Measurements from ENCODE around the gene MSL3B.

The MSL3B gene

GRCh38 chr2:233857511-233858141 is 10.6 kb downstream of the MSL3B start:
- TF ChIP-seq CTCF (IDR thresholded peaks at IDR 0.05; ENCODE audit: unreplicated experiment): no peak
- no peak overlapping the region for H3K4me3 Mint-ChIP-seq
- peaks cover 20% of the 10 kb centered on the region for H3K4me1 Mint-ChIP-seq
- H3K9me3 Mint-ChIP-seq: peaks cover 12% of the 10 kb centered on the region
- no peaks in the 10 kb centered on the region for H3K27me3 Mint-ChIP-seq (ENCODE audit: low read depth)
- no peak for DNase-seq (ENCODE audit: low spot score in 2 of 2, unreplicated experiment in 2 of 2)
- no peak overlapping the region for H3K27ac Mint-ChIP-seq
- peaks cover 7% of the 10 kb centered on the region for H3K36me3 Mint-ChIP-seq

- TF ChIP-seq CTCF (IDR thresholded peaks at IDR 0.05; ENCODE audit: unreplicated experiment): no peak
- no peak for DNase-seq (ENCODE audit: low spot score in 2 of 2, unreplicated experiment in 2 of 2)
- H3K27me3 Mint-ChIP-seq (ENCODE audit: low read depth): no peaks in the 10 kb centered on the region
- H3K4me3 Mint-ChIP-seq: peak overlapping the region; percentile 98
- H3K4me1 Mint-ChIP-seq: peaks cover 29% of the 10 kb centered on the region
- no peaks in the 10 kb centered on the region for H3K9me3 Mint-ChIP-seq
- no peak overlapping the region for H3K27ac Mint-ChIP-seq
- H3K36me3 Mint-ChIP-seq: peaks cover 3% of the 10 kb centered on the region
Observed at GRCh38 chr2:233856184-233856583, 12.0 kb downstream of the MSL3B start.

GRCh38 chr2:233855345-233855744 is 12.8 kb downstream of the MSL3B start:
- DNase-seq (ENCODE audit: low spot score in 2 of 2, unreplicated experiment in 2 of 2): no peak
- Mint-ChIP-seq H3K4me3 (peak overlapping the region; percentile 98), H3K36me3 (peaks cover 3% of the 10 kb centered on the region), H3K4me1 (peaks cover 29% of the 10 kb centered on the region), H3K9me3 (no peaks in the 10 kb centered on the region), H3K27ac (no peak overlapping the region), H3K27me3 (ENCODE audit: low read depth) (no peaks in the 10 kb centered on the region)
- TF ChIP-seq CTCF (IDR thresholded peaks at IDR 0.05; ENCODE audit: unreplicated experiment): no peak

- peak within 1 kb of the TSS; percentile 98 for H3K4me3 Mint-ChIP-seq
- H3K4me1 Mint-ChIP-seq: peaks cover 29% of the 10 kb centered on the region
- no peaks in the 10 kb centered on the region for H3K9me3 Mint-ChIP-seq
- no peaks in the 10 kb centered on the region for H3K27me3 Mint-ChIP-seq (ENCODE audit: low read depth)
- H3K36me3 Mint-ChIP-seq: peaks cover 3% of the 10 kb centered on the region
- TF ChIP-seq CTCF (IDR thresholded peaks at IDR 0.05; ENCODE audit: unreplicated experiment): no peak
- peak within 1 kb of the TSS; percentile 96 for H3K27ac Mint-ChIP-seq
- DNase-seq (ENCODE audit: low spot score in 2 of 2, unreplicated experiment in 2 of 2): peak; percentile 83 to 89
Observed at GRCh38 chr2:233854241-233854981, 13.8 kb downstream of the MSL3B start, which contains the start of gene HJURP. TSS of gene HJURP (minus strand) at chr2:233854535. CDS start at chr2:233854500, 35 bp downstream.

- Mint-ChIP-seq H3K27me3 (ENCODE audit: low read depth) (no peaks in the 10 kb centered on the region), H3K4me3 (peak overlapping the region; percentile 98), H3K9me3 (no peaks in the 10 kb centered on the region), H3K36me3 (peaks cover 3% of the 10 kb centered on the region), H3K27ac (peak overlapping the region; percentile 96), H3K4me1 (peaks cover 29% of the 10 kb centered on the region)
- TF ChIP-seq CTCF (IDR thresholded peaks at IDR 0.05; ENCODE audit: unreplicated experiment): no peak
- DNase-seq (ENCODE audit: low spot score in 2 of 2, unreplicated experiment in 2 of 2): no peak
Observed at GRCh38 chr2:233853883-233854240, 14.3 kb downstream of the MSL3B start.
